ENCODE results near the gene HOXD8. TPM values are rescaled to one million over a fixed set of nuclear protein-coding genes. Genes with fewer than 3 reads are reported as not detected.
A peak's percentile ranks its signal among the peaks of the same experiment; 100 is the strongest.

Gene HOXD8
- total RNA-seq, 1 experiment from 2014 or later, result not detected

- ATAC-seq, result peak; percentile 92
- H3K4me3 ChIP-seq (ENCODE audit: low read depth in 2 of 2, low read length in 2 of 2), result peak overlapping the region; percentile 48 to 58
- H3K27me3 ChIP-seq (ENCODE audit: control insufficient read depth, insufficient read depth, low read length), result no peaks in the 10 kb centered on the region
- intact Hi-C loops (cut with micrococcal nuclease; ENCODE audit: unreplicated experiment) (loop anchor here (1.0 to 2.0 kb wide), 2 partner anchors 314 to 414 kb away; no protein-coding TSS in a partner anchor), in situ Hi-C loops (cut with HindIII; ENCODE audit: low pct_unique_long_range_greater_than_20kb, low sequenced_read_pairs) (no loop called here)
- no peaks in the 10 kb centered on the region for H3K9me3 ChIP-seq (ENCODE audit: control insufficient read depth, insufficient read depth, low read depth, low read length)
- DNase-seq (ENCODE audit: low read depth, low spot score), result no peak
- POLR2A ChIA-PET, result interaction anchor here (0.5 to 0.7 kb wide), 2 partner anchors 253 to 497 kb away, joined by 3 to 22 read pairs; no protein-coding TSS in a partner anchor
- H3K4me1 ChIP-seq (ENCODE audit: control insufficient read depth, insufficient read depth, low read length), result peaks cover 4% of the 10 kb centered on the region; the same call in 1 of the 2 replicates
- peak overlapping the region; percentile 71 for H3K27ac ChIP-seq (ENCODE audit: low read length)
- BruUV-seq (replicated peaks), result no TSS peak
- no peaks in the 10 kb centered on the region for H3K36me3 ChIP-seq (ENCODE audit: control insufficient read depth, insufficient read depth, low read length)
- TF ChIP-seq POLR2AphosphoS5 (IDR thresholded peaks at IDR 0.05; ENCODE audit: low read depth, low read length), result no peak
- TF ChIP-seq, protein P1, sequence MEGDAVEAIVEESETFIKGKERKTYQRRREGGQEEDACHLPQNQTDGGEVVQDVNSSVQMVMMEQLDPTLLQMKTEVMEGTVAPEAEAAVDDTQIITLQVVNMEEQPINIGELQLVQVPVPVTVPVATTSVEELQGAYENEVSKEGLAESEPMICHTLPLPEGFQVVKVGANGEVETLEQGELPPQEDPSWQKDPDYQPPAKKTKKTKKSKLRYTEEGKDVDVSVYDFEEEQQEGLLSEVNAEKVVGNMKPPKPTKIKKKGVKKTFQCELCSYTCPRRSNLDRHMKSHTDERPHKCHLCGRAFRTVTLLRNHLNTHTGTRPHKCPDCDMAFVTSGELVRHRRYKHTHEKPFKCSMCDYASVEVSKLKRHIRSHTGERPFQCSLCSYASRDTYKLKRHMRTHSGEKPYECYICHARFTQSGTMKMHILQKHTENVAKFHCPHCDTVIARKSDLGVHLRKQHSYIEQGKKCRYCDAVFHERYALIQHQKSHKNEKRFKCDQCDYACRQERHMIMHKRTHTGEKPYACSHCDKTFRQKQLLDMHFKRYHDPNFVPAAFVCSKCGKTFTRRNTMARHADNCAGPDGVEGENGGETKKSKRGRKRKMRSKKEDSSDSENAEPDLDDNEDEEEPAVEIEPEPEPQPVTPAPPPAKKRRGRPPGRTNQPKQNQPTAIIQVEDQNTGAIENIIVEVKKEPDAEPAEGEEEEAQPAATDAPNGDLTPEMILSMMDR (IDR thresholded peaks at IDR 0.05), result peak; percentile 96
- CTCF ChIA-PET, result interaction anchor here (0.6 to 2.5 kb wide), 12 partner anchors 10 to 808 kb away, joined by 3 to 37 read pairs (median 5); no protein-coding TSS in a partner anchor
These were observed 11.2 kb downstream of the HOXD8 start for GRCh38 chr2:176140513-176141317.

DNA sequence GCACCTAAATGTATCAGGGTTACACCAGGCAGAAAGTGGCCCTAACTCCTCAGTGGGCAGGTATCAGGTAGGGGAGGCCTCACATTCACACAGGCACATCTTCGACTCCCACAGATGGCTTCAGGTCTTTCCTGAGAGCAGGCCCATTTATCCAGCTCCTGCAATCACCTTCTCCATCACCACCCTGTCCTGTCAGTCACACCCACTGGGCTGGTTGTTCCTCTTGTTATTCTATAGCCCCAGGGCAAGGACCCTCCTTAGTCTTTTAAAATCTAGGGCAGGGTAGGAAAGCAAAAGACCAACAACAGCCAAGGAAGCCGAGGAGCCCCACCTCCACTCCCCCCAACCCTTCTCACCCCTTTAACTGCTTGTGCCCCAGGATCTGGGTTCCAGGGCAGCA is 12.8 kb downstream of the HOXD8 start:
- Histone ChIP-seq H3K9me3 (ENCODE audit: control insufficient read depth, insufficient read depth, low read depth, low read length) (no peaks in the 10 kb centered on the region), H3K4me3 (ENCODE audit: low read depth in 2 of 2, low read length in 2 of 2) (no peak overlapping the region), H3K36me3 (ENCODE audit: control insufficient read depth, insufficient read depth, low read length) (no peaks in the 10 kb centered on the region), H3K4me1 (ENCODE audit: control insufficient read depth, insufficient read depth, low read length) (peaks cover 4% of the 10 kb centered on the region; the same call in 1 of the 2 replicates), H3K27me3 (ENCODE audit: control insufficient read depth, insufficient read depth, low read length) (no peaks in the 10 kb centered on the region), H3K27ac (ENCODE audit: low read length) (no peak overlapping the region)
- BruUV-seq (replicated peaks), result no TSS peak
- in situ Hi-C loops (cut with HindIII; ENCODE audit: low pct_unique_long_range_greater_than_20kb, low sequenced_read_pairs), result no loop called here
- POLR2A ChIA-PET, result no interaction called here
- DNase-seq (ENCODE audit: low read depth, low spot score) (no peak), ATAC-seq (no peak)
- CTCF ChIA-PET, result no interaction called here
- TF ChIP-seq POLR2AphosphoS5 (IDR thresholded peaks at IDR 0.05; ENCODE audit: low read depth, low read length), result no peak
- TF ChIP-seq SIN3A (IDR thresholded peaks at IDR 0.05; ENCODE audit: borderline replicate concordance, insufficient read depth, low read depth, low read length), result no peak
- no peak for TF ChIP-seq TCF7L2 (IDR thresholded peaks at IDR 0.05; ENCODE audit: low read depth, low read length)
- TF ChIP-seq, protein P1 (IDR thresholded peaks at IDR 0.05), result no peak
- no peak for TF ChIP-seq REST (IDR thresholded peaks at IDR 0.05; ENCODE audit: insufficient read depth in 1 of 2, low read depth in 2 of 2, low read length in 1 of 2)
- intact Hi-C loops (cut with micrococcal nuclease; ENCODE audit: unreplicated experiment), result no loop called here
